Astrocyte (in vitro differentiated cells and primary cell): ENCODE measurements around the gene FILIP1L.

ENCODE experiments used
- EZH2 ChIP-seq: IDR thresholded peaks from 2 replicates; pipeline ENCODE4 v1.6.1; 2012; ENCODE audit warnings: mild to moderate bottlenecking, low read length, inconsistent platforms; ENCODE audit not compliant: insufficient read depth
- TF ChIP-seq, protein P1 (sequence below): IDR thresholded peaks from 2 replicates; pipeline ENCODE4 v1.5.1; 2011; ENCODE audit warnings: low read depth, mild to moderate bottlenecking, inconsistent platforms, low read length, moderate library complexity; ENCODE audit not compliant: insufficient read depth

GRCh38 chr3:99931059-99931458 lies 183.2 kb downstream of the FILIP1L start:
- TF ChIP-seq, protein P1, sequence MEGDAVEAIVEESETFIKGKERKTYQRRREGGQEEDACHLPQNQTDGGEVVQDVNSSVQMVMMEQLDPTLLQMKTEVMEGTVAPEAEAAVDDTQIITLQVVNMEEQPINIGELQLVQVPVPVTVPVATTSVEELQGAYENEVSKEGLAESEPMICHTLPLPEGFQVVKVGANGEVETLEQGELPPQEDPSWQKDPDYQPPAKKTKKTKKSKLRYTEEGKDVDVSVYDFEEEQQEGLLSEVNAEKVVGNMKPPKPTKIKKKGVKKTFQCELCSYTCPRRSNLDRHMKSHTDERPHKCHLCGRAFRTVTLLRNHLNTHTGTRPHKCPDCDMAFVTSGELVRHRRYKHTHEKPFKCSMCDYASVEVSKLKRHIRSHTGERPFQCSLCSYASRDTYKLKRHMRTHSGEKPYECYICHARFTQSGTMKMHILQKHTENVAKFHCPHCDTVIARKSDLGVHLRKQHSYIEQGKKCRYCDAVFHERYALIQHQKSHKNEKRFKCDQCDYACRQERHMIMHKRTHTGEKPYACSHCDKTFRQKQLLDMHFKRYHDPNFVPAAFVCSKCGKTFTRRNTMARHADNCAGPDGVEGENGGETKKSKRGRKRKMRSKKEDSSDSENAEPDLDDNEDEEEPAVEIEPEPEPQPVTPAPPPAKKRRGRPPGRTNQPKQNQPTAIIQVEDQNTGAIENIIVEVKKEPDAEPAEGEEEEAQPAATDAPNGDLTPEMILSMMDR = no peak
- TF ChIP-seq EZH2 = no peak
